H9 (cell line): ENCODE measurements around the gene SCFD1. TPM values are rescaled to one million over a fixed set of nuclear protein-coding genes. Genes with fewer than 3 reads are reported as not detected.
A peak's percentile ranks its signal among the peaks of the same experiment; 100 is the strongest.

Experiments used
- DNase-seq: peaks from one replicate; pipeline ENCODE4 v3.0.0-alpha.2; 2017
- H2AFZ ChIP-seq: one replicate; pipeline ENCODE4 v1.6.1; 2013; ENCODE audit warnings: mild to moderate bottlenecking, low read length, control low read depth, moderate library complexity
- H2AK5ac ChIP-seq: 2 replicates; pipeline ENCODE4 v1.6.1; 2013; ENCODE audit warnings: low read length, control low read depth, mixed read lengths; ENCODE audit not compliant: insufficient read length
- H2BK120ac ChIP-seq: one replicate; pipeline ENCODE4 v1.6.1; 2013; ENCODE audit warnings: low read depth, mild to moderate bottlenecking, low read length, control low read depth, inconsistent platforms; ENCODE audit not compliant: poor library complexity, severe bottlenecking
- H2BK12ac ChIP-seq: 2 replicates; pipeline ENCODE4 v1.6.1; 2013; ENCODE audit warnings: low read length, control low read depth, mixed read lengths, low read depth; ENCODE audit not compliant: insufficient read length
- H2BK15ac ChIP-seq: 2 replicates; pipeline ENCODE4 v1.6.1; 2013; ENCODE audit warnings: low read depth, low read length, control low read depth
- H2BK20ac ChIP-seq: one replicate; pipeline ENCODE4 v1.6.1; 2013; ENCODE audit warnings: low read depth, mild to moderate bottlenecking, low read length, control low read depth, inconsistent platforms; ENCODE audit not compliant: poor library complexity, severe bottlenecking
- H2BK5ac ChIP-seq: 2 replicates; pipeline ENCODE4 v1.6.1; 2013; ENCODE audit warnings: low read length, control low read depth, mixed read lengths; ENCODE audit not compliant: insufficient read length
- H3K14ac ChIP-seq: 2 replicates; pipeline ENCODE4 v1.6.1; 2013; ENCODE audit warnings: low read length, control low read depth; ENCODE audit not compliant: insufficient read depth
- H3K18ac ChIP-seq: 2 replicates; pipeline ENCODE4 v1.6.1; 2013; ENCODE audit warnings: low read depth, mild to moderate bottlenecking, mixed read lengths, low read length, control low read depth; ENCODE audit not compliant: insufficient read length
- H3K23ac ChIP-seq: 2 replicates; pipeline ENCODE4 v1.6.1; 2013; ENCODE audit warnings: low read length, control low read depth, mixed read lengths, low read depth; ENCODE audit not compliant: insufficient read length
- H3K23me2 ChIP-seq: 2 replicates; pipeline ENCODE4 v1.6.1; 2013; ENCODE audit warnings: low read depth, mild to moderate bottlenecking, mixed read lengths, low read length, control low read depth; ENCODE audit not compliant: insufficient read length, poor library complexity, severe bottlenecking
- H3K27ac ChIP-seq: 2 replicates; pipeline ENCODE4 v1.5.1; 2013; ENCODE audit warnings: low read length, control low read depth, mixed read lengths, low read depth; ENCODE audit not compliant: insufficient read length
- H3K27me3 ChIP-seq: 2 replicates; pipeline ENCODE4 v1.6.1; 2013; ENCODE audit warnings: low read length, control low read depth, inconsistent platforms; ENCODE audit not compliant: insufficient read depth
- H3K4ac ChIP-seq: 2 replicates; pipeline ENCODE4 v1.6.1; 2013; ENCODE audit warnings: low read depth, mild to moderate bottlenecking, control low read depth, inconsistent platforms, low read length, moderate library complexity
- H3K4me1 ChIP-seq: 2 replicates; pipeline ENCODE4 v1.6.1; 2013; ENCODE audit warnings: low read length, control low read depth, inconsistent platforms; ENCODE audit not compliant: insufficient read depth
- H3K4me2 ChIP-seq: 2 replicates; pipeline ENCODE4 v1.6.1; 2013; ENCODE audit warnings: low read length, control low read depth, mixed read lengths; ENCODE audit not compliant: insufficient read length, insufficient read depth
- H3K56ac ChIP-seq: 2 replicates; pipeline ENCODE4 v1.6.1; 2013; ENCODE audit warnings: low read depth, mild to moderate bottlenecking, mixed read lengths, low read length, control low read depth; ENCODE audit not compliant: insufficient read length
- H3K79me1 ChIP-seq: 2 replicates; pipeline ENCODE4 v1.6.1; 2013; ENCODE audit warnings: low read depth, mild to moderate bottlenecking, moderate library complexity, low read length, control low read depth, inconsistent platforms; ENCODE audit not compliant: insufficient read depth, poor library complexity, severe bottlenecking
- H3K79me2 ChIP-seq: 2 replicates; pipeline ENCODE4 v1.6.1; 2013; ENCODE audit warnings: low read length, control low read depth, inconsistent platforms; ENCODE audit not compliant: insufficient read depth
- H3K9ac ChIP-seq: 2 replicates; pipeline ENCODE4 v1.6.1; 2013; ENCODE audit warnings: low read length, control low read depth, mixed read lengths; ENCODE audit not compliant: insufficient read length; ENCODE audit errors: extremely low read depth
- H3K9me3 ChIP-seq: one replicate; pipeline ENCODE4 v1.6.1; 2013; ENCODE audit warnings: low read depth, low read length, inconsistent platforms; ENCODE audit not compliant: control insufficient read depth
- H3T11ph ChIP-seq: one replicate; pipeline ENCODE4 v1.6.1; 2013; ENCODE audit warnings: mild to moderate bottlenecking, low read length, control low read depth, inconsistent platforms
- H4K20me1 ChIP-seq: one replicate; pipeline ENCODE4 v1.6.1; 2013; ENCODE audit not compliant: control insufficient read depth, insufficient read length, insufficient read depth
- H4K5ac ChIP-seq: 2 replicates; pipeline ENCODE4 v1.6.1; 2013; ENCODE audit warnings: low read depth, mild to moderate bottlenecking, mixed read lengths, low read length, control low read depth; ENCODE audit not compliant: insufficient read length
- H4K8ac ChIP-seq: replicated peaks from 2 replicates; pipeline ENCODE4 v1.6.1; 2013; ENCODE audit warnings: low read length, control low read depth, mixed read lengths, low read depth; ENCODE audit not compliant: insufficient read length
- H4K91ac ChIP-seq: 2 replicates; pipeline ENCODE4 v1.6.1; 2013; ENCODE audit warnings: low read depth, mild to moderate bottlenecking, moderate library complexity, mixed read lengths, low read length, control low read depth; ENCODE audit not compliant: insufficient read length
- H3K27ac Mint-ChIP-seq, 3 experiments: 2 replicates in 2 of 3; 3 replicates in 1 of 3; pipeline ENCODE4 v1.8.0; 2020 to 2021; ENCODE audit warnings: mixed read lengths in 3 of 3, mild to moderate bottlenecking in 1 of 3, moderate library complexity in 1 of 3
- H3K27me3 Mint-ChIP-seq: 2 replicates; pipeline ENCODE4 v1.8.0; 2021; ENCODE audit warnings: low read depth, mild to moderate bottlenecking, moderate library complexity, mixed read lengths
- H3K36me3 Mint-ChIP-seq, 3 experiments: 2 replicates in 2 of 3; 3 replicates in 1 of 3; pipeline ENCODE4 v1.8.0; 2020 to 2021; ENCODE audit warnings: low read depth in 3 of 3, mixed read lengths in 3 of 3; ENCODE audit not compliant: insufficient read depth in 1 of 3
- H3K4me1 Mint-ChIP-seq, 2 experiments: 2 replicates each; pipeline ENCODE4 v1.8.0; 2020; ENCODE audit warnings: mixed read lengths in 2 of 2
- H3K4me3 Mint-ChIP-seq, 2 experiments: 2 replicates in 1 of 2; 3 replicates in 1 of 2; pipeline ENCODE4 v1.8.0; 2020 to 2021; ENCODE audit warnings: mild to moderate bottlenecking in 2 of 2, mixed read lengths in 2 of 2, moderate library complexity in 1 of 2
- H3K9me3 Mint-ChIP-seq, 2 experiments: 2 replicates in 1 of 2; 3 replicates in 1 of 2; pipeline ENCODE4 v1.8.0; 2020; ENCODE audit warnings: mild to moderate bottlenecking in 2 of 2, mixed read lengths in 2 of 2, moderate library complexity in 1 of 2
- CTCF ChIP-seq: fragments of 200-600 bp; sonication (generic); conservative IDR thresholded peaks from 3 replicates; pipeline ENCODE4 v1.8.0; 2021; ENCODE audit warnings: antibody characterized with exemption, mild to moderate bottlenecking
- WGBS: extraction: QIAGEN DNeasy Blood & Tissue Kit; methylation state at CpG from one replicate; pipeline ENCODE4 v1.1.7; 2013; ENCODE audit warnings: missing lambda C conversion rate, low lambda C conversion rate, mixed read lengths; ENCODE audit not compliant: insufficient read length; ENCODE audit errors: extremely low coverage; 5-methylcytosine and 5-hydroxymethylcytosine counted together
- total RNA-seq: library from RNA; stranded (reverse); gene quantifications from 2 replicates; pipeline ENCODE4 v1.2.1, GENCODE V29; 2021

SCFD1 gene
- total RNA-seq, 1 experiment from 2014 or later = 85.2 TPM

- Histone ChIP-seq H3K4me2 (no peak overlapping the region), H2BK12ac (no peak overlapping the region), H4K91ac (no peak overlapping the region), H2AFZ (no peak overlapping the region), H2BK15ac (no peak overlapping the region), H3K27ac (no peak overlapping the region), H3K9ac (no peak overlapping the region), H3K79me1 (no peaks in the 10 kb centered on the region), H3K18ac (no peak overlapping the region), H4K5ac (no peak overlapping the region), H3T11ph (no peak overlapping the region), H2BK120ac (no peak overlapping the region), H3K4ac (no peak overlapping the region), H3K14ac (no peak overlapping the region), H2AK5ac (no peak overlapping the region), H3K56ac (no peak overlapping the region), H4K20me1 (no peaks in the 10 kb centered on the region), H3K27me3 (no peaks in the 10 kb centered on the region), H2BK20ac (no peak overlapping the region), H3K23ac (no peak overlapping the region), H3K4me1 (no peaks in the 10 kb centered on the region), H2BK5ac (no peak overlapping the region), H3K23me2 (no peaks in the 10 kb centered on the region), H3K79me2 (no peaks in the 10 kb centered on the region), H4K8ac (no peak overlapping the region), H3K9me3 (no peaks in the 10 kb centered on the region)
- Mint-ChIP-seq H3K27me3 (no peaks in the 10 kb centered on the region), H3K36me3 (peaks cover 3 to 55% (median 43%) of the 10 kb centered on the region in 3 experiments; a peak in 6 of 7 replicates), H3K27ac (0 out of 7 replicates have a peak overlapping the region, but pooled peaks of 1 of the 3 experiments have one; percentile 13), H3K9me3 (no peaks in the 10 kb centered on the region), H3K4me3 (no peak overlapping the region), H3K4me1 (no peaks in the 10 kb centered on the region)
- DNase-seq = no peak
- WGBS = no CpG with 5 or more reads among the region's 6 CpGs
- peak; percentile 38; the same call in 1 of the 3 replicates for TF ChIP-seq CTCF
Observed at GRCh38 chr14:30610787-30611343, 11.3 kb upstream of the SCFD1 start.
